GM12878 (cell line): ENCODE data around the gene LRFN2. TPM values are rescaled to one million over a fixed set of nuclear protein-coding genes. Genes with fewer than 3 reads are reported as not detected.

Source experiments
- ATAC-seq: fragments of 200-7000 bp; cut with Tn5 transposase; 3 replicates; pipeline ENCODE4 v1.9.1; 2020; ENCODE audit warnings: mild to moderate bottlenecking, moderate library complexity
- BruUV-seq: library from RNA; stranded (reverse); fragments of 400-500 nt; replicated peaks from 2 replicates; lab custom pipeline; 2021; lab: Mats Ljungman, UMichigan
- CTCF ChIA-PET: fragments of 300-600 bp; sonication (Branson Sonifier 250); formaldehyde crosslinking; extraction: SDS; loops from one replicate; lab custom pipeline; 2021; ENCODE audit warnings: inconsistent platforms; lab: Yijun Ruan, JAX
- POLR2A ChIA-PET: fragments of 350-600 bp; formaldehyde crosslinking; extraction: SDS; loops from one replicate; lab custom pipeline; 2021; ENCODE audit warnings: inconsistent platforms; lab: Charles Lee
- RAD21 ChIA-PET: fragments of 300-600 bp; sonication (Branson Sonifier 250); formaldehyde crosslinking; loops from one replicate; lab custom pipeline; 2023; ENCODE audit warnings: antibody characterized with exemption; ENCODE audit not compliant: unreplicated experiment; lab: Charles Lee
- SMC1A ChIA-PET: fragments of 300-600 bp; sonication (Branson Sonifier 250); formaldehyde crosslinking; loops from one replicate; lab custom pipeline; 2023; ENCODE audit not compliant: unreplicated experiment, uncharacterized antibody; lab: Charles Lee
- DNase-seq: peaks from one replicate; pipeline ENCODE4 v3.0.0-alpha.2; 2011; ENCODE audit warnings: low read depth, low spot score
- FAIRE-seq: peaks from 3 replicates; lab custom pipeline; 2011; peaks lifted over from hg19 to GRCh38; lab: Jason Lieb, UNC
- H2AFZ ChIP-seq: 2 replicates; pipeline ENCODE4 v1.6.0; 2011; ENCODE audit warnings: low read depth, low read length, control low read depth; ENCODE audit not compliant: control insufficient read depth
- H3K27ac ChIP-seq: 2 replicates; pipeline ENCODE4 v1.5.1; 2011; ENCODE audit warnings: control low read depth; ENCODE audit not compliant: control insufficient read depth, insufficient read depth
- H3K27me3 ChIP-seq, 2 experiments: replicated peaks in 1 of 2; 2 replicates each; pipeline versions ENCODE4 v1.6.0 to v1.6.1; 2011; ENCODE audit warnings: low read length in 1 of 2; ENCODE audit not compliant: control insufficient read depth in 2 of 2, insufficient read depth in 2 of 2
- H3K36me3 ChIP-seq, 2 experiments: 2 replicates each; pipeline ENCODE4 v1.5.1; 2011; ENCODE audit warnings: low read length in 1 of 2; ENCODE audit not compliant: control insufficient read depth in 2 of 2, insufficient read depth in 2 of 2
- H3K4me1 ChIP-seq: 2 replicates; pipeline ENCODE4 v1.6.1; 2011; ENCODE audit warnings: mild to moderate bottlenecking, low read length, moderate library complexity, mixed read lengths; ENCODE audit not compliant: control insufficient read depth, insufficient read depth
- H3K4me2 ChIP-seq: 2 replicates; pipeline ENCODE4 v1.6.0; 2011; ENCODE audit warnings: control low read depth; ENCODE audit not compliant: control insufficient read depth, insufficient read depth
- H3K4me3 ChIP-seq: fragments of 200-600 bp; sonication (generic); 2 replicates; pipeline ENCODE4 v1.5.1; 2016
- H3K79me2 ChIP-seq: 2 replicates; pipeline ENCODE4 v1.6.0; 2011; ENCODE audit warnings: low read length; ENCODE audit not compliant: control insufficient read depth, insufficient read depth
- H3K9ac ChIP-seq: 2 replicates; pipeline ENCODE4 v1.8.0; 2011; ENCODE audit warnings: low read length, control low read depth, mixed read lengths; ENCODE audit not compliant: control insufficient read depth, insufficient read depth
- H3K9me3 ChIP-seq: replicated peaks from 3 replicates; pipeline ENCODE4 v1.5.1; 2011; ENCODE audit warnings: mild to moderate bottlenecking, low read length; ENCODE audit not compliant: control insufficient read depth, insufficient read depth
- H4K20me1 ChIP-seq: 2 replicates; pipeline ENCODE4 v1.6.0; 2011; ENCODE audit not compliant: control insufficient read depth, insufficient read depth
- IRF4 ChIP-seq: IDR thresholded peaks from 2 replicates; pipeline ENCODE4 v1.6.1; 2011; ENCODE audit warnings: low read depth, low read length
- SP1 ChIP-seq: IDR thresholded peaks from one replicate; pipeline ENCODE4 v1.6.1; 2011; ENCODE audit warnings: low read depth, low read length
- ZNF592 ChIP-seq: fragments of 450-650 bp; IDR thresholded peaks from 2 replicates; pipeline ENCODE4 v1.6.1; 2017; ENCODE audit warnings: mild to moderate bottlenecking, moderate library complexity
- ZSCAN29 ChIP-seq: fragments of 450-650 bp; IDR thresholded peaks from 2 replicates; pipeline ENCODE4 v1.6.1; 2017; ENCODE audit warnings: mild to moderate bottlenecking, moderate library complexity
- WGBS: methylation state at CpG from one replicate; pipeline ENCODE4 v1.1.6; 2016; ENCODE audit warnings: low lambda C conversion rate; ENCODE audit not compliant: insufficient replicate concordance, insufficient coverage; ENCODE audit errors: missing lambda C conversion rate; 5-methylcytosine and 5-hydroxymethylcytosine counted together
- in situ Hi-C: fragments of 300-500 bp; cut with MboI; formaldehyde crosslinking; loops from 9 replicates; pipeline ENCODE4 v1.14.3; 2018; ENCODE audit warnings: mixed read lengths
- intact Hi-C: fragments of 100-400 bp; cut with micrococcal nuclease; formaldehyde crosslinking; loops from one replicate; pipeline ENCODE4 v1.14.2; 2022; ENCODE audit not compliant: unreplicated experiment
- polyA plus RNA-seq, 11 experiments: library from polyadenylated mRNA; depleted of rRNA in 4 of 11; unstranded in 6 of 11; stranded (reverse) in 5 of 11; fragments of >200 nt; fragmentation: Nextera tagmentation in 4 of 11; fragmentation: Illumina TruSeq in 1 of 11; extraction: Ambion mirVana in 4 of 11; extraction: Trizol in 1 of 11; gene quantifications; 1 replicate in 1 of 11; 2 replicates in 10 of 11; pipeline versions ENCODE4 v1.2.1 to v1.2.3, GENCODE V29; 2011 to 2016; ENCODE audit warnings: inconsistent platforms in 2 of 11, missing spikeins in 2 of 11, low read depth in 1 of 11
- total RNA-seq, 4 experiments: library from RNA; depleted of rRNA in 3 of 4; stranded (reverse); fragments of >200 nt in 3 of 4; fragmentation: Illumina TruSeq in 1 of 4; extraction: Trizol in 1 of 4; gene quantifications; 2 replicates each; pipeline versions ENCODE4 v1.2.1 to v1.2.3, GENCODE V29; 2013 to 2021
- TF ChIP-seq, protein P1 (sequence below): IDR thresholded peaks from 2 replicates; pipeline ENCODE4 v1.6.1; 2012; ENCODE audit warnings: low read depth, low read length, improper control_type of control experiment
- TF ChIP-seq, protein P2 (sequence below): IDR thresholded peaks from 2 replicates; pipeline ENCODE4 v1.6.1; 2011; ENCODE audit warnings: low read depth, low read length, improper control_type of control experiment, borderline replicate concordance
- TF ChIP-seq, protein P3 (sequence below): IDR thresholded peaks from 2 replicates; pipeline ENCODE4 v1.6.1; 2011; ENCODE audit warnings: borderline replicate concordance, low read depth, mild to moderate bottlenecking, moderate library complexity, mixed read lengths, low read length; ENCODE audit not compliant: insufficient read depth; ENCODE audit errors: extremely low read length

The LRFN2 gene
- total and polyA plus RNA-seq, 10 of the 15 experiments (the other 5 are each of a cell fraction or from before 2014, with no cell fraction given) = not detected

DNA sequence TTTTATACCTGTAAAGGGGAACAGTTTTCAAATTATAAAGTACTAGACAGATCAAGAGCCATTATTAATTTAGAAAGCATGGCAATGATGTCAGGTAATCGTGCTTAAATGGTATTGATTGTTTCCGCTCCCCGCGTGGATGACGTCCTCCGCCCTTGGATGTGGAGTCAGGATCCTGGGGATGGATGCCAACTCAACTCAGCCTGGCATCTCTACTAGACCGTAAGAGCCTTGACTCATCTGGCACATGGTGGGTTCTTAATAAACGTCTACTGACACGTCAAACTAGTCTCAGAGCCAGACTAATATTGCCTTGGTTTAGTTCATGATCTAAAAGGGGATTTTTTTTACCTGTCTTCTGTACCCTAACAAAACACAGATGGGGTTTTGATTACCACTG is 80.2 kb downstream of the LRFN2 start:
- TF ChIP-seq, protein P1, sequence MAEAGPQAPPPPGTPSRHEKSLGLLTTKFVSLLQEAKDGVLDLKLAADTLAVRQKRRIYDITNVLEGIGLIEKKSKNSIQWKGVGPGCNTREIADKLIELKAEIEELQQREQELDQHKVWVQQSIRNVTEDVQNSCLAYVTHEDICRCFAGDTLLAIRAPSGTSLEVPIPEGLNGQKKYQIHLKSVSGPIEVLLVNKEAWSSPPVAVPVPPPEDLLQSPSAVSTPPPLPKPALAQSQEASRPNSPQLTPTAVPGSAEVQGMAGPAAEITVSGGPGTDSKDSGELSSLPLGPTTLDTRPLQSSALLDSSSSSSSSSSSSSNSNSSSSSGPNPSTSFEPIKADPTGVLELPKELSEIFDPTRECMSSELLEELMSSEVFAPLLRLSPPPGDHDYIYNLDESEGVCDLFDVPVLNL = no peak
- TF ChIP-seq IRF4 (no peak), ZNF592 (no peak), ZSCAN29 (no peak), SP1 (no peak)
- TF ChIP-seq, protein P2, sequence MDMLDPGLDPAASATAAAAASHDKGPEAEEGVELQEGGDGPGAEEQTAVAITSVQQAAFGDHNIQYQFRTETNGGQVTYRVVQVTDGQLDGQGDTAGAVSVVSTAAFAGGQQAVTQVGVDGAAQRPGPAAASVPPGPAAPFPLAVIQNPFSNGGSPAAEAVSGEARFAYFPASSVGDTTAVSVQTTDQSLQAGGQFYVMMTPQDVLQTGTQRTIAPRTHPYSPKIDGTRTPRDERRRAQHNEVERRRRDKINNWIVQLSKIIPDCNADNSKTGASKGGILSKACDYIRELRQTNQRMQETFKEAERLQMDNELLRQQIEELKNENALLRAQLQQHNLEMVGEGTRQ = no peak
- TF ChIP-seq, protein P3, sequence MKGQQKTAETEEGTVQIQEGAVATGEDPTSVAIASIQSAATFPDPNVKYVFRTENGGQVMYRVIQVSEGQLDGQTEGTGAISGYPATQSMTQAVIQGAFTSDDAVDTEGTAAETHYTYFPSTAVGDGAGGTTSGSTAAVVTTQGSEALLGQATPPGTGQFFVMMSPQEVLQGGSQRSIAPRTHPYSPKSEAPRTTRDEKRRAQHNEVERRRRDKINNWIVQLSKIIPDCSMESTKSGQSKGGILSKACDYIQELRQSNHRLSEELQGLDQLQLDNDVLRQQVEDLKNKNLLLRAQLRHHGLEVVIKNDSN = no peak
- no peaks in the 10 kb centered on the region; a peak in 2 of 4 replicates for H3K27me3 ChIP-seq
- RAD21 ChIA-PET = no interaction called here
- DNase-seq (no peak), ATAC-seq (no peak), FAIRE-seq (no peak)
- intact Hi-C loops = no loop called here
- CTCF ChIA-PET = no interaction called here
- no peak overlapping the region for H3K9ac ChIP-seq
- WGBS = 28% methylated on average over 9 of the region's 9 CpGs
- no peaks in the 10 kb centered on the region for H3K4me1 ChIP-seq
- SMC1A ChIA-PET = no interaction called here
- no peak overlapping the region for H3K27ac ChIP-seq
- POLR2A ChIA-PET = no interaction called here
- no peak overlapping the region for H3K4me3 ChIP-seq
- in situ Hi-C loops = no loop called here
- H3K79me2 ChIP-seq = no peaks in the 10 kb centered on the region
- BruUV-seq = no TSS peak
- no peak overlapping the region for H3K4me2 ChIP-seq
- H3K9me3 ChIP-seq = no peaks in the 10 kb centered on the region
- H4K20me1 ChIP-seq = no peaks in the 10 kb centered on the region
- H2AFZ ChIP-seq = no peak overlapping the region
- H3K36me3 ChIP-seq = no peaks in the 10 kb centered on the region
